HepG2 (cell line): Measurements from ENCODE around the gene OR8A1.

ENCODE experiments used
- HMGXB4 ChIP-seq, 2 experiments: sonication (generic) in 1 of 2; formaldehyde crosslinking in 1 of 2; IDR thresholded peaks; 2 replicates each; pipeline versions ENCODE4 v1.4.0 to v1.6.1; 2018 to 2020; ENCODE audit warnings: missing genetic modification reagents in 2 of 2, borderline replicate concordance in 1 of 2, low read depth in 1 of 2, mild to moderate bottlenecking in 1 of 2, missing biosample characterization in 1 of 2
- MYC ChIP-seq: sonication (generic); formaldehyde crosslinking; IDR thresholded peaks from 2 replicates; pipeline ENCODE4 v1.9.0; 2021; ENCODE audit warnings: missing genetic modification reagents, borderline replicate concordance
- REST ChIP-seq, 2 experiments: IDR thresholded peaks; 2 replicates each; pipeline ENCODE4 v1.6.1; 2011 to 2012; ENCODE audit warnings: low read length in 2 of 2, borderline replicate concordance in 1 of 2, low read depth in 1 of 2, mild to moderate bottlenecking in 1 of 2, moderate library complexity in 1 of 2
- SALL2 ChIP-seq: sonication (generic); formaldehyde crosslinking; IDR thresholded peaks from 2 replicates; pipeline ENCODE4 v1.8.1; 2023; ENCODE audit warnings: mild to moderate bottlenecking, missing genetic modification reagents, inconsistent platforms
- TCF12 ChIP-seq, 2 experiments: fragments of 450-650 bp in 1 of 2; sonication (generic) in 1 of 2; formaldehyde crosslinking in 1 of 2; IDR thresholded peaks; 2 replicates each; pipeline versions ENCODE4 v1.6.1 to v1.8.0; 2017 to 2022; ENCODE audit warnings: antibody characterized with exemption in 1 of 2, mild to moderate bottlenecking in 1 of 2, missing genetic modification reagents in 1 of 2, moderate library complexity in 1 of 2

GRCh38 chr11:124582565-124582964, 12.8 kb downstream of the OR8A1 start:
- TF ChIP-seq TCF12 (IDR thresholded peaks at IDR 0.05): no peak
- TF ChIP-seq TCF12 (CRISPR knock-in tag; IDR thresholded peaks at IDR 0.05): no peak
- TF ChIP-seq REST (IDR thresholded peaks at IDR 0.05; ENCODE audit: borderline replicate concordance in 1 of 2, low read depth in 1 of 2, low read length in 2 of 2): no peak
- TF ChIP-seq SALL2: no peak
- no peak for TF ChIP-seq MYC (CRISPR knock-in tag)
- TF ChIP-seq HMGXB4 (CRISPR knock-in tag; IDR thresholded peaks at IDR 0.05; ENCODE audit: borderline replicate concordance in 1 of 2, low read depth in 1 of 2): no peak
